Hepatic stellate cell (primary cell): Measurements from ENCODE around the gene GNG7.
"Not testable (repeated sequence)": the region's sequence is repeated elsewhere in the genome, so short reads cannot be mapped to it uniquely, and the experiment has no call there.

ENCODE experiments used
- DNase-seq: peaks from one replicate; pipeline ENCODE4 v3.0.0; 2011; ENCODE audit warnings: low spot score

GNG7 gene

GRCh38 chr19:2533686-2534422 is 168.6 kb downstream of the GNG7 start:
- no peak for DNase-seq

DNA sequence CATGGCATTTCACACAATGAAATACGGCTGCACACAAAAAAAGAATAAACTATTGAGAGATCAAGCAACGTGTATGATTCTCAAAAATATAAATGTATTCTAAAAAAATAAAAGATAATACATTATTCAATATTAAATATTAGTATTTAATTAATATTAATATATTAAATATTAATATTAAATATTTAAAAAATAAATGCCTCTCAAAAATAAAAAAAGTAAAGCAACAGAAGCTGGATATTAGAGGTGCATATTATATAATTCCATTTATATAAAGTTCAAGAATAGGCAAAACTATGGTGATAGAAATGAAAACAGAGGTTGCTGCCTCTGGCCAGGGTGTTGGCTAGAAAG is 169.4 kb downstream of the GNG7 start:
- DNase-seq, result no peak

DNA sequence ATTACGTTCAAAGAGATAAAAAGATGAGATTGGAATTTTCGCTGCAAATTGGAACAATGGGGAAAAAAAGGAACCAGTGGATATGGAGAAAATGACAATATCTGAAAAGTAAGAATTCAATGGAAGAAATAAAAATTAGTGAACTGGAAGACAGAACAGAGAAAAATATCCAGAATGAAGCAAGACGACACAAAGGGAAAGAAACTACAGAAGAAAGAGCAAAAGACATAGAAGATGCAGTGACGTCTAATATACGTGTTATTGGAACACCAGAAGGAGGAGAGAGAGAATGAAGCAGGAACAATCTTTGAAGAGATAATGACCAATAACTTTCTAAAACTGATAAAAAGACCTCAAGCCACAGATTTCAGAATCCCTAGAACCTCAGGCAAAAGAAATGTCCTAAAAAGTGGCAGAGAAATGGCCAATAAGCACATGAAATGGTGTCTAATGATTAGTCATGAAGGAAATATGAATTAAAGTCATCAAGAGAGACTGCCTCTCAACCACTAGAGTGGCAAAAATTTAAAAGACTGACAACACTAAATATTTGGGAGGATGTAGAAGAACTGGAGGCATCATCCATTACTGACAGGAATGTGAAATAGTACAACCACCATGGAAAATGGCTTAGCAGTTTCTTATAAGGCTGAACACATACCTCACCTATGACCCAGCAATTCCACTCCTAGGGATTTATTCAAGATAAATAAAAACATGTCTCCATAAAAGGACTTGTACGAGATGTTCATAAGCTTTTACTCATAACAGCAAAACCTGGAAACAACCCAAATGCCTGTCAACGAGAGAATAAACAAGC is 170.0 kb downstream of the GNG7 start:
- DNase-seq, result peak; percentile 63

- not testable (repeated sequence) for DNase-seq
Measured at GRCh38 chr19:2529942-2530341, 172.6 kb downstream of the GNG7 start.

- DNase-seq, result peak; percentile 88
Measured at GRCh38 chr19:2529473-2529918, 173.0 kb downstream of the GNG7 start.

DNA sequence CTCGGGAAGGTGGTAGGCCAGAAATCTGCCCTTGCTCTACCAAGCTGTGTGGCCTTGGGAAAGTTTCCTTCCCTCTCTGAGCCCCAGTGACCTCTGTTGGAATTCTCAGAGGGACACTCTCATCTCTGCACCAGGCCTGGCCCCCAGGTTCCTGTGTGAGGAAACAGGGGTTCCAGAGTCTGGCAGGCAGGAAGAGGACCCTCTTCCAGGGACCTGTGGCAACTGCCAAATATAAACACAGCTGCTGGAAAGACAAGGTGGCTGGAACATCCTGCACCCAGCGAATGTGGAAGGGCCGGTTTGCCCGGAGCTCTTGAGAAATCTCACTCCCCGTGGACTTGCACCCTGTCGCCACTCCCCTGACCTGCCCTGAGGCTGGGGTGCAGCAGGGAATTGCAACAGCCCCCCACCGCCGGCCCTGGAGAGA is 173.8 kb downstream of the GNG7 start:
- DNase-seq, result no peak

DNA sequence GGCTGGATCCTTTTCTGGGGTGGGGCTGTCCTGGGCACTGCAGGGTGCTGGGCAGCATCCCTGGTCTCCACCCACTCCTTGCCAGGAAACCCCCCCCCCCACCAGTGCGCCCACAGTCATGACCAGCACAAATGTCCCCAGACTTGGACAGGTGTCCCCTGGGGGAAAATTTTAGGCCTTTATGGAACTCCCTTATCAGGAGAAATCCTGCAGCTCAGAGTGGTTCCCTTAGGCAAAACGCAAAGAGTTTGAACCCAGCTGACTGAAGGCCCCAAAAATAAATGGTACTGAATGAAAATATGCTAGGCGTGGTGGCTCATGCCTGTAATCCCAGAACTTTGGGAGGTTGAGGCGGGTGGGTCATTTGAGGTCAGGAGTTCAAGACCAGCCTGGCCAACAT is 174.8 kb downstream of the GNG7 start:
- no peak for DNase-seq

GRCh38 chr19:2527171-2527570 is 175.3 kb downstream of the GNG7 start:
- no peak for DNase-seq

DNA sequence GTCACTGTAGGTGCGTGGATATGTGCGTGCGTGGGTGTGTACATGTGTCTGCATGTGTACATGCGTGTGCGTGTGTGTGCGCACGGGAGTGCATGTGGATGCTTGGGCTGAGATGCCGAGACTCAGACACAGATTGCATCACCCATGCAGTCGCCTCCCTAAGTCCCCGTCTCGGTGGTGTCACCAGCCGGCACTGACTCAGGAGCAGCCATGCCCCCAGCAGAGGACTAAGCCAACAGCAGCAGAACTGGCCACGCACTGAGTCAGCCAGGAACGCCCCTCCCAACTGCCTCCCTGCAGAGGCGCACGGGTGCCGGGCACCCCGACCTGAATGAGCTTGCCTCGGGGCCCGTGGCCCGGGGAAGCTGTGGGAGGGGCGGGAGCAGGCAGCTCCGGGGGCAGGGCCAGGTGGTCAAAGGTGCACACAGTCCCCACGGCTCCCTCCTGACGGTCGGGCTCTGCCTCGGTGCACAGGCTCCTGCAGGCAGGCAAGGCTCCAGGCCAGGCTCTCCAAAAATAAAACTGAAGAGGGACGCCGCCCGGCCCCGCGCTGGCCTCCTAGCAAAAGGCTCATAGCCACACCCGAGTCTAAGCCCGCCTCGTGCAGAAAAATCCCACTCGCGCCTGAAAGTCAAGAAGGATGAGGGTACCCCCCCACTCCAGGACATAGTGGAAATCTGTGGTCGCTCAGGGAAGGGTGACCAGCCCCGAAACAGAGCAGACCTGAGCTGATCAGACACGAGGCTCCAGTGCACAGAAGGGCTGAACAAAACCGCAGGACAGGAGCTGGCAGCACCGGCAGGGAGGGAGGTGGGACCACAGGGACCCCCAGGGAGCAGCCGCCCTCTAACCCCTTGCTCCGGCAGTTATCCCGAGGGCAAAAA is 177.4 kb downstream of the GNG7 start:
- DNase-seq, result peak; percentile 90

- DNase-seq, result no peak
Measured at GRCh38 chr19:2524361-2524839, 178.1 kb downstream of the GNG7 start.

- peak; percentile 90 for DNase-seq
Measured at GRCh38 chr19:2523630-2524311, 178.7 kb downstream of the GNG7 start.

- no peak for DNase-seq
Measured at GRCh38 chr19:2519482-2519881, 183.0 kb downstream of the GNG7 start.

- not testable (repeated sequence) for DNase-seq
Measured at GRCh38 chr19:2518856-2519255, 183.6 kb downstream of the GNG7 start.

DNA sequence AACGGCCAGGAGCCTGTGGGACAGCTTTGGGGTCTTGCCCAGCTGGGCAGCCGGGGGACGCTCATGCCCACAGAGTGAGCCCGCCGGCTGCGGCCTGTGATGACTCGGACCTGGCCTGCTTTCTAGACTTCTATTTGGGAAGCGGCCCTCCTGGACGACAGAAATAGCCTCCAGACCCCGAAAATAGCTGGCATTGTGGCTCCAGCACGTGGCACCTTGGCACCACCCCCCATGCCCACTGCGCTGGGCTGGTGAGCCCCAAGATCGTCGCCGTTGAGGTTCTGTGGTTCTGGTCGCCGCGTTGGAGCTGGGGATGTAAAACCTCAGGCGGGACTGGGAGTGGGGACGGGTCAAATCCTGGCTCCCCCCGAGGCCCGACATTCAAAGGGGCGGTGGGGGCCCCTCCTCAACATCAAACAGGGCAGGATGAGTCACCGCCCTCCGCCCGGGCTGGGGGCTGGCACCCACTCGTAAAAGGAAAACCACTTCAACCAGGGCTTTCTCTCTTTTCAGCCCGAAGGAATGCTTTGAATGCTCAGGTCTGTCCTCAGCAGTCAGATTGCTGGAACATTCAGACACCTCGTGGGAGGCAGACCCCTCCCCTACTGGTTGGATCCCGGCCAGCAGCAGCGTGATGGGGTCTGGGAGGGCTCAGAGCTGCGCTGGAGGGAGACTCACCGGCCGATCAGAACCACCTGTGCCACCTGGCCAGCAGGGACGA is 184.5 kb downstream of the GNG7 start:
- no peak for DNase-seq

DNA sequence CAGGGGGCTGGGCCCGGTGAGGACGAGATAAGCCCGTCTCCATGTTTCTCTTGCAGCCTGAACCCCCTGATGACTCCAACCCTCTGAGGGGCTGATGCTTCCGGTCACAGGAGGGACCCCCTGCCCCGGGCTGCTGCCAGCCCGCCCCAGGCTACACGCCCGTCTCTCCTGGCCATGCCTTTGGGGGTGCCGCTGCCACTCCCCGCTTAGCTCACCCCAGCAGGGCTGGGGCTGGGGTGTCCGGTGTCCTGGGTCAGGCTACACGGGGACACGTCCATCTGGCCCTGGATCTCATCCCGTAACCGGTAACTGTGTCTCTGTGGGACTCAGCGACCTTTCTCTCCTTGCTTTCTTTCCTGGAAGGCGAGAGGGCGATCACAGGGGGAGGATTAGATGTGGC is 185.8 kb downstream of the GNG7 start:
- no peak for DNase-seq

GRCh38 chr19:2514981-2515518 is 187.4 kb downstream of the GNG7 start:
- no peak for DNase-seq

GRCh38 chr19:2512523-2513431 is 189.7 kb downstream of the GNG7 start:
- no peak for DNase-seq

DNA sequence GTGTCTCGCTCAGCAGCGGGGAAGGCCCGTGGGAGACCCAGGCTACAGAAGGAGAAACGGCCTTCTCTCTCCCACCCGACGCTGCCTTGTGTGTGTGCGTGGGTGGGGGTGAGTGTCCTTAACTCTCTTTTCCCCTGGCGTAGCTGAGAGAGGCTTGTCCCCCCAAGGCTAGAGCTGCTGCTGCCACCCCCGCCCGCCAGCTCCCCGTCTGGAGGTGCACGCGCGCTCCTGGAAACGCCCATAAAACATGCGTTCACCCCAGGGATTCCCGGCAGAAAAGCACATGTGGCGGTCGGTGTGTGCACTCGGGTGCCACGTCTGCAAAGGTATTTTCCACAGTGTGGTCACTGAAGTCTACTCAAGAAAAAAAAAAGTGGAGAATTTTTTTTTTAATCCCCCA is 190.5 kb downstream of the GNG7 start:
- DNase-seq, result no peak

- no peak for DNase-seq
Measured at GRCh38 chr19:2511570-2511969, 190.9 kb downstream of the GNG7 start.

DNA sequence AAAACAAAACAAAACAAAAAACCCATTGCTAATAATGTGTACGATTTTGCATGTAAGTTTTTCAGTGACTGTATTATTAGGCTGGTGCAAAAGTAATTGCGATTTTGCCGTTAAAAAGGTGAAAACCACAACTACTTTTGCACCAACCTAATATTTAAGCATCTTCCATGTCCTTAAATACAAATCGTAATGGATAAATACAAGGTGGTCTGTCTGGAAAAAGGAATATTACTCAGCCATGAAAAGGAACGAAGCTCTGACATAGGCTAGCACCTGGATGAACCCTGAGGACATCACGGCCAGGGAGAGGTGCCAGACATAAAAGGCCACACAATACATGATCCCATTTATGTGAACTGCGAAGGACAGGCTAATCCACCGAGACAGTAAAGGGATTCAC is 193.4 kb downstream of the GNG7 start:
- no peak for DNase-seq
